Measurements from ENCODE around the gene KLHDC1. TPM values are rescaled to one million over a fixed set of nuclear protein-coding genes. Genes with fewer than 3 reads are reported as not detected.

Gene KLHDC1
- total RNA-seq, 2 experiments from 2014 or later, result 0.81 to 1.3 TPM

DNA sequence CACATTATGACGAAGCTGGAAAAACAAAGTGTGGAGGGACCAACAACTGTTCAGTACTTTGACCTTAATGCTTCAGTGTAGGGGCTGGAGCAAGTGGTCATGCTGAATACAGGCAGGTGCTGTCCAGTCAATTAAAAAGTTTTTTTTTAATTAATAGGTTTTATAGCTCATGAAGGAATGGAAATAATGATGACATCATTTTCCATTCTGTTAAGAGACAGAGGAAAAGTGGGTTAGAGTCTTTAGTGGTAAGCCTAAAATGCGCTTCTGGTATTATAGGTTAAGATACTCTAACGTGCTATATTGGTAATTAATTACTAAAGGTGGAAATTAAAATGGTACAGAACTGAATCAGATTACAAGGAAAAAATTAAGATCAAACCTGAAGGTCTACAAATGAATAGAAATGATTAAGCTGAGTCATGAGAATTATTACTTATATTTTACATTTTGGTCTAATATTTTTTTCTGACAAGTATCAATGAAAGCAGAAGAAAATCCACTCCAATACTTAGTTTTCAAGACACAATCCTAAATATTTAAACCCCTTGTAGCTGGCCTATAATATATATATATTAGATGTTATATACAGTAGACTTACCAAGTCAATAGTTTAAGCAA lies 90.6 kb downstream of the KLHDC1 start:
- intact Hi-C loops (cut with DNase I, micrococcal nuclease), result loop anchor here in 1 of 2 experiments (5.0 kb wide), 1 partner anchor 44 kb away; no protein-coding TSS in a partner anchor
- no peak for DNase-seq
- Mint-ChIP-seq H3K36me3 (ENCODE audit: low read depth) (peaks cover 44% of the 10 kb centered on the region), H3K9me3 (ENCODE audit: low read depth) (no peaks in the 10 kb centered on the region), H3K4me1 (no peaks in the 10 kb centered on the region), H3K27me3 (no peaks in the 10 kb centered on the region), H3K4me3 (no peak overlapping the region), H3K27ac (no peak overlapping the region)
- CTCF ChIA-PET, result interaction anchor here (0.6 to 1.0 kb wide), 2 partner anchors 17 to 128 kb away, joined by 3 read pairs; no protein-coding TSS in a partner anchor
- ATAC-seq, result no peak
- POLR2A ChIA-PET, result no interaction called here

- H3K9me3 Mint-ChIP-seq (ENCODE audit: low read depth), result no peaks in the 10 kb centered on the region
- DNase-seq (no peak), ATAC-seq (no peak)
- H3K27me3 Mint-ChIP-seq, result no peaks in the 10 kb centered on the region
- H3K36me3 Mint-ChIP-seq (ENCODE audit: low read depth), result peaks cover 48% of the 10 kb centered on the region
- intact Hi-C loops (cut with DNase I, micrococcal nuclease), result no loop called here
- H3K4me1 Mint-ChIP-seq, result no peaks in the 10 kb centered on the region
- no peak overlapping the region for H3K27ac Mint-ChIP-seq
- ChIA-PET POLR2A (no interaction called here), CTCF (no interaction called here)
- H3K4me3 Mint-ChIP-seq, result no peak overlapping the region
Measured at GRCh38 chr14:49786315-49786714, 93.4 kb downstream of the KLHDC1 start.

DNA sequence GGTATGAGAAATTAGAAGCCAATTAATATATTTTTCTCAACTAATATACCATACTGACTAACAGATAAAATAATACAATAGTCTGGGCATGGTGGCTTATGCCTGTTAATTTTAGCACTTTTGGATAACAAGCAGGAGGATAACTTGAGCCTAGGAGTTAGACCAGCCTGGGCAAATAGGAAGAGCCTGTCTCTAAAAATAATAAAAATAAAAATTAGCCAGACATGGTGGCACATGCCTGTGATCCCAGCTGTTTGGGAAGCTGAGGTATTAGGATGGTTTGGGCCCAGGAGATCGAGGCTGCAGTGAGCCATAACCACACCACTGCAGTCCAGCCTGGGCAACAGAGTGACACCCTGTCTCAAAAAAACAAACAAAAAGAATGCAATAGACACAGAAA lies 99.7 kb downstream of the KLHDC1 start:
- intact Hi-C loops (cut with DNase I, micrococcal nuclease), result no loop called here
- ATAC-seq (no peak), DNase-seq (no peak)
- Mint-ChIP-seq H3K4me1 (peaks cover 5% of the 10 kb centered on the region), H3K9me3 (ENCODE audit: low read depth) (no peaks in the 10 kb centered on the region), H3K27ac (peak overlapping the region; percentile 42), H3K36me3 (ENCODE audit: low read depth) (peaks cover 41% of the 10 kb centered on the region), H3K4me3 (no peak overlapping the region), H3K27me3 (no peaks in the 10 kb centered on the region)
- POLR2A ChIA-PET, result interaction anchor here (0.6 kb wide), 1 partner anchor 44 kb away, joined by 4 read pairs; no protein-coding TSS in a partner anchor
- CTCF ChIA-PET, result interaction anchor here (0.6 to 0.7 kb wide), 2 partner anchors 58 to 70 kb away, joined by 4 to 5 read pairs; no protein-coding TSS in a partner anchor

DNA sequence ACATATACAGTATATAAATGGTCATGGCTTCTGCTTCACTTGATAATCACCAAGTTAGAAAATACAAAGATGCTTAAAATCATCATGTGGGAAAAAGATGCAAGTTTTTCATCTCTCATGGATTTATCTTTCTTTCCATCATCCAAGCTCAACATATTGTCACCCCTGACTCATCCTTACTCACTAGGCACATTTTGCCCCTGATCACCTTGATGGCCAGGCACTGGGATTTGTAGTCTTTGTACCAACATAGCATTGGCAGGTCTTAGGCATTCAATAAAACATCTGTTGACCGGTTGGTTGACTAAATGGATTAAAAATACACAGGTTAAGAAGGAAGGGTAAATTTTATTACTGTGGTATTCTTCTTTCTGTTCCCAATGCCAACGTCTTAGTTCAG lies 103.1 kb downstream of the KLHDC1 start:
- ChIA-PET POLR2A (interaction anchor here (0.6 kb wide), 1 partner anchor 519 kb away, joined by 4 read pairs; no protein-coding TSS in a partner anchor), CTCF (no interaction called here)
- intact Hi-C loops (cut with DNase I, micrococcal nuclease), result no loop called here
- ATAC-seq (no peak), DNase-seq (no peak)
- Mint-ChIP-seq H3K27ac (peak overlapping the region; percentile 24), H3K36me3 (ENCODE audit: low read depth) (peaks cover 43% of the 10 kb centered on the region), H3K9me3 (ENCODE audit: low read depth) (no peaks in the 10 kb centered on the region), H3K4me3 (no peak overlapping the region), H3K4me1 (peaks cover 8% of the 10 kb centered on the region), H3K27me3 (no peaks in the 10 kb centered on the region)

Other genes with a start within 250 kb of the KLHDC1 start
- gene RPS29, start 106.7 kb upstream of the KLHDC1 start, total RNA-seq, result 1,000 to 10,000 TPM in 1 of 2 experiments, 100 to 1,000 TPM in 1; 481 to 1,987 TPM
- 10 to 100 TPM; 37.3 to 47.9 TPM for gene LRR1, start 94.2 kb upstream of the KLHDC1 start, total RNA-seq
- 100 to 1,000 TPM; 272 to 309 TPM for gene RPL36AL, start 72.5 kb upstream of the KLHDC1 start, total RNA-seq
- gene MGAT2, start 72.3 kb upstream of the KLHDC1 start, total RNA-seq, result 10 to 100 TPM; 23.8 to 32.2 TPM
- gene DNAAF2, start 57.9 kb upstream of the KLHDC1 start, total RNA-seq, result 1 to 10 TPM; 7.8 to 9.2 TPM
- 10 to 100 TPM; 43.0 to 46.5 TPM for gene POLE2, start 4.9 kb upstream of the KLHDC1 start, total RNA-seq
- 10 to 100 TPM; 16.0 to 22.4 TPM for gene KLHDC2, start 75.0 kb downstream of the KLHDC1 start, total RNA-seq
- 10 to 100 TPM; 62.4 to 97.9 TPM for gene NEMF, start 159.7 kb downstream of the KLHDC1 start, total RNA-seq
- 100 to 1,000 TPM; 172 to 181 TPM for gene ARF6, start 200.0 kb downstream of the KLHDC1 start, total RNA-seq

Measured in activated CD4-positive, alpha-beta T cell treated with anti-CD3 and anti-CD28 coated beads for 36 hours (primary cell).